ENCODE results near the gene USP7.

DNA sequence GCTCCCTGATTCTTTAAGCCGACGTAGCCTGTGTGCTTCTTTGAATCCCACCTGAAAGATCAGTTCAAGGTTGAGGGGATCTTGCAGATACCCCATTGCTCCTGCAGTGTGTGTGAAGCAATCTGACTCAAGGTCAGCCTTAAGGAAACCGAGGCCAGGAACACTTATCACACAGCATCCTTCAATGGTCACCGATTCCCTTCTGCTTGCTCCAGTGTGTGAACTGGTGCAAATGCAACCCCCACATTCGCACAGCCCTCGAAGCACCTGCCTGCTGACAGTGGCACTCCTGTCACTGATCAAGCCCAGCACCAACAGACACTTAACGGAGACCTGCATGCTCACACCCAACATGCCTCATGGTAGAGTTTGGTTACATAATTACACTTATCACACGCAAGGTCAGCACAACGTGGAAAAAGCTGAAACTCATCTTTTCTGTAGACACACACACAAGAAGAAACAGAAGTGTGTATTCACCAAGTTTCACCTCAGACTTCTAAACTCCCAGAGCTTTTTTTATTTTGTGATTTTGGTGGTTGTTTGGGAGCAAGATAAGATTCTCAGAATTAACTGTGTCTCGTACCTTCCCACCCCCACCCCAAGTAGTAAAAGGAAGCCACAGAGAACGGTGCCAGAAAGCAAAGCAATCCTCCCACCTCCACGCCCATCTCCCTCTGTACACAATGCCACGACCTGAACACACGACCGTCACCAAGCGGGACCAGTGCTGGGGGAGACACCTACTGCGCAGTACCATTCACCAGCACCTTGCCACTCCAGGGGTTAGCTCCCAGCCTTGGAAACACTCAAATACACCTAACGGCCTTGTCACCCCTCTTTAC lies 44.4 kb downstream of the USP7 start:
- TF ChIP-seq POLR2A (IDR thresholded peaks at IDR 0.05; ENCODE audit: low read length) (no peak), BCL3 (IDR thresholded peaks at IDR 0.05) (no peak), KDM1A (IDR thresholded peaks at IDR 0.05; ENCODE audit: low read depth) (no peak), CHD2 (IDR thresholded peaks at IDR 0.05; ENCODE audit: low read length, partially characterized antibody) (no peak), JUN (IDR thresholded peaks at IDR 0.05) (no peak)
- TF ChIP-seq, protein P1, sequence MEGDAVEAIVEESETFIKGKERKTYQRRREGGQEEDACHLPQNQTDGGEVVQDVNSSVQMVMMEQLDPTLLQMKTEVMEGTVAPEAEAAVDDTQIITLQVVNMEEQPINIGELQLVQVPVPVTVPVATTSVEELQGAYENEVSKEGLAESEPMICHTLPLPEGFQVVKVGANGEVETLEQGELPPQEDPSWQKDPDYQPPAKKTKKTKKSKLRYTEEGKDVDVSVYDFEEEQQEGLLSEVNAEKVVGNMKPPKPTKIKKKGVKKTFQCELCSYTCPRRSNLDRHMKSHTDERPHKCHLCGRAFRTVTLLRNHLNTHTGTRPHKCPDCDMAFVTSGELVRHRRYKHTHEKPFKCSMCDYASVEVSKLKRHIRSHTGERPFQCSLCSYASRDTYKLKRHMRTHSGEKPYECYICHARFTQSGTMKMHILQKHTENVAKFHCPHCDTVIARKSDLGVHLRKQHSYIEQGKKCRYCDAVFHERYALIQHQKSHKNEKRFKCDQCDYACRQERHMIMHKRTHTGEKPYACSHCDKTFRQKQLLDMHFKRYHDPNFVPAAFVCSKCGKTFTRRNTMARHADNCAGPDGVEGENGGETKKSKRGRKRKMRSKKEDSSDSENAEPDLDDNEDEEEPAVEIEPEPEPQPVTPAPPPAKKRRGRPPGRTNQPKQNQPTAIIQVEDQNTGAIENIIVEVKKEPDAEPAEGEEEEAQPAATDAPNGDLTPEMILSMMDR (IDR thresholded peaks at IDR 0.05), result no peak
- TF ChIP-seq, protein P2, sequence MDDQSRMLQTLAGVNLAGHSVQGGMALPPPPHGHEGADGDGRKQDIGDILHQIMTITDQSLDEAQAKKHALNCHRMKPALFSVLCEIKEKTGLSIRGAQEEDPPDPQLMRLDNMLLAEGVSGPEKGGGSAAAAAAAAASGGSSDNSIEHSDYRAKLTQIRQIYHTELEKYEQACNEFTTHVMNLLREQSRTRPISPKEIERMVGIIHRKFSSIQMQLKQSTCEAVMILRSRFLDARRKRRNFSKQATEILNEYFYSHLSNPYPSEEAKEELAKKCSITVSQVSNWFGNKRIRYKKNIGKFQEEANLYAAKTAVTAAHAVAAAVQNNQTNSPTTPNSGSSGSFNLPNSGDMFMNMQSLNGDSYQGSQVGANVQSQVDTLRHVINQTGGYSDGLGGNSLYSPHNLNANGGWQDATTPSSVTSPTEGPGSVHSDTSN (IDR thresholded peaks at IDR 0.05), result no peak

Data from A549 (cell line).